Ectodermal cell (in vitro differentiated cells): Measurements from ENCODE around the gene SCAMP1.
A peak's percentile ranks its signal among the peaks of the same experiment; 100 is the strongest.

Experiments
- H3K27ac ChIP-seq: 2 replicates; pipeline ENCODE4 v1.7.0; 2013; ENCODE audit warnings: mild to moderate bottlenecking, low read depth, low read length; ENCODE audit not compliant: insufficient read depth, poor library complexity, severe bottlenecking
- H3K27me3 ChIP-seq: 2 replicates; pipeline ENCODE4 v1.7.0; 2013; ENCODE audit warnings: mild to moderate bottlenecking, low read length; ENCODE audit not compliant: insufficient read depth, control insufficient read depth, poor library complexity, severe bottlenecking
- H3K36me3 ChIP-seq: one replicate; pipeline ENCODE4 v1.7.0; 2013; ENCODE audit warnings: low read length; ENCODE audit not compliant: control insufficient read depth, insufficient read depth
- H3K4me1 ChIP-seq: one replicate; pipeline ENCODE4 v1.7.0; 2013; ENCODE audit warnings: low read length; ENCODE audit not compliant: control insufficient read depth, insufficient read depth
- H3K4me3 ChIP-seq: 2 replicates; pipeline ENCODE4 v1.7.0; 2013; ENCODE audit warnings: low read depth, low read length, control low read depth; ENCODE audit not compliant: insufficient read depth
- H3K9me3 ChIP-seq: 2 replicates; pipeline ENCODE4 v1.7.0; 2013; ENCODE audit warnings: mild to moderate bottlenecking, low read length, moderate library complexity; ENCODE audit not compliant: control insufficient read depth
- WGBS, 2 experiments: methylation state at CpG; one replicate each; pipeline ENCODE4 v1.1.7; 2013; ENCODE audit warnings: missing lambda C conversion rate in 2 of 2; 5-methylcytosine and 5-hydroxymethylcytosine counted together

Gene SCAMP1

DNA sequence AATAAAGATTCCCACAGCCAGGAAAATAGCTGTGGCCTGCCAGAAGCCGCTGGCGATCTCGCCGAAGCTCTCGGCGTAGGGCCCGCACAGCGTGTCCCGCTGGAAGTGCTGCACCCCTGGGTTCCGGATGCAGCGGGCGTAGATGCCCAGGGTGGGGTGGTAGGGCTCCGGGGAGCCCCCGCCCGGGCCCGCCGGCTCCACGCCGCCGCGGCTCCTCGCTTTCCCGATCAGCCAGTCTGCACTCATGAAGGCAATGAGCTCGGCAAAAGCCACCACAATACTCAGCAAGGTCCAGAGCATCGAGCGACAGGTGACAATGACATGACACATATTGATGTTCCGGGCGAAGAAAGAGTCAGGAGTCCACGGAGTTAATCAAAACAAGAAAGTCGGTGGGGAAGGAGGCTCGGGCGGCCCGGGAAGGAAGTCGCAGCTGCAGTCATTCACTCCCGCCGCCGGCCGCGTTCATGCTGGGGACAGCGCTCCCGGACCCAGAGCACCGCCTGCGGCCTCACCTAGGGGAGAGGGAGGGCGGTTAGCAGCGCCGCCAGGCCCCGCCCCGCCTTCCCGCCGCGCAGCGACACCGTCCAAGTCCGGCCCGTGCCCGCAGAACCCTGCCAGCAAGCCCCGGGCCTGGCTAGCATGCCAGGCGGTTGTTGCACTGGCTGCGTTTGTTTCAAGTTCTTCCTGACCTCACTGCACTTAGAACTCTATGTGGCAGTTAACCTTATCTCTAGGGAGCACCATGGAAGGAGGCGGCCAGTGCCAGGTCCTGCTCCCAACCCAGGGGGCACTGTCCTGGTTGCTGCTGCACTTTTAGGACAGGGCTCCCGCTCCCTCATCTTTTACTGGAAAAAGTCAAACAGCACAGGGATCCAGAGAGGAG lies 149.7 kb downstream of the SCAMP1 start:
- H3K4me3 ChIP-seq, result peak overlapping the region; percentile 18
- WGBS, 2 experiments, result 47 to 48% methylated on average over 61 of the region's 61 CpGs
- H3K36me3 ChIP-seq, result no peaks in the 10 kb centered on the region
- no peaks in the 10 kb centered on the region for H3K27me3 ChIP-seq
- H3K27ac ChIP-seq, result no peak overlapping the region
- no peaks in the 10 kb centered on the region for H3K9me3 ChIP-seq
- H3K4me1 ChIP-seq, result peaks cover 42% of the 10 kb centered on the region

DNA sequence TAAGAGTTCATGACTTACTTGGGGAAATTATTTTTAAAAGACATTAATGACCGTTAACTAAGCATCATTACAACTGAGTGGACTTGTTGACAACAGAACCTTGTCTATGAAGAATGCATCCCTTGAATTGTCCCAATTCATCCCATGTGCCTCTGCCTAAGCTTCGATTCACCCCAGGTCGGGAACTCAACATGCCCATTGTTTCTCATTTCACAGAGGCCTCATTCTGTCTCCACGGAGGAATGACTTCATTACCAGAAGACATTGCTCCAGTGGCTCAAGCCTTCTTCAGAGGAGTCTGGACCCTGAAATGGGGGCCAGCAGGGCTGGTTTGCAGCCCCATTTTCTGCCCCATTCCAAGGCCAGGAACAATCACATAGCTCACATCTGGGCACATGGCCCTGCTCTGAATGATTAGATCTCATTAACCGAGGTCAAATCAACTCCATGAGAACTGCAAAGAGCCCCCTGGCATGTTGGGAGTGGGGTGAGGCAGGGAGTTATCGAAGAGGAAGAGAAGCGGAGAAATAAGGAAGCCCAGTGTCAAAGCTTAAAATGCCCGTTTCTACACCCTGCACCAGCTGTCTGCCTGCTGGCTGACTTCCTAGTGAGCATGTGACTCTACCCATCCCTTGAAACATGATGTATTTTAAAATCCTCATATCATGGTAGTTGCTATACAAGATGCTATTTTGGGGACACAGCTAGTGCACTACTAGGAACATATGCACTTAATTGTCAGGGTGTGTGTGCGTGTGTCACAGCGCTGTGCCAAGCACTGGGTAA lies 150.9 kb downstream of the SCAMP1 start:
- Histone ChIP-seq H3K27me3 (no peaks in the 10 kb centered on the region), H3K9me3 (no peaks in the 10 kb centered on the region), H3K27ac (no peak overlapping the region), H3K4me1 (peaks cover 34% of the 10 kb centered on the region), H3K36me3 (no peaks in the 10 kb centered on the region), H3K4me3 (no peak overlapping the region)
- 80 to 82% methylated on average over 10 of the region's 10 CpGs for WGBS, 2 experiments

DNA sequence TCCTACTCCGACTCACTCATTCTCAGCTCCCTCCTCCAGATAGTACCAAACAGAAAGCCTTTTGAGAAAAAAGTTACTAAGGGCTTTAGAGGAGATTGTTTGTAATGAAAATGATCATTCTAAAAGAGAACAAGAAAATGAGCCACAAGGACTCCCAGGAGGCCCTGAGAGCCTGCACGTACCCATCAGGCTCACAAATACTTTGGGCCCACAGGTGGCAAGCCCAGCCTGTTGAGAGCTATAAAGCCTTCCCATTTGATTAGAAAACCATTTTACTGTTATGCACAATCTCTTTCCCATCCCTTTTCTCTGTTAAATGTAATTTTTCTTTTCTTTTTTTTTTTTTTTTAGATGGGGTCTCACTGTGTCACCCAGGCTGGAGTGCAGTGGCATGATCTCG lies 152.0 kb downstream of the SCAMP1 start:
- Histone ChIP-seq H3K9me3 (no peaks in the 10 kb centered on the region), H3K27ac (no peak overlapping the region), H3K4me1 (peaks cover 31% of the 10 kb centered on the region), H3K36me3 (no peaks in the 10 kb centered on the region), H3K27me3 (no peaks in the 10 kb centered on the region), H3K4me3 (no peak overlapping the region)
- WGBS, 2 experiments, result 90 to 97% methylated on average over 2 to 3 of the region's 3 CpGs

DNA sequence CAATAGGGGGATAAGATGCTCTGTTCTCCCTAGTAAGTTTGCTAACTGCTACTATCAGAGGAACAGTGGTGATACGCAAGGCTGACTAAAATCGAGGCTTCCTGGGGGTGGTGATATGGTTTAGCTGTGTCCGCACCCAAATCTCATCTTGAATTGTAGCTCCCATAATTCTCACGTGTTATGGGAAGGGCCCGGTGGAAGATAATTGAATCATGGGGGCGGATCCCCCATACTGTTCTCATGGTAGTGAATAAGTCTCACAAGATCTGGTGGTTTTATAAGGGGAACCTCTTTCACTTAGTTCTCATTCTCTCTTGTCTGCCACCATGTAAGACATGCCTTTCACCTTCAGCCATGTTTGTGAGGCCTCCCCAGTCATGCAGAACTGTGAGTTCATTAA lies 153.0 kb downstream of the SCAMP1 start:
- WGBS, 2 experiments, result 78 to 82% methylated on average over 6 of the region's 6 CpGs
- no peaks in the 10 kb centered on the region for H3K36me3 ChIP-seq

DNA sequence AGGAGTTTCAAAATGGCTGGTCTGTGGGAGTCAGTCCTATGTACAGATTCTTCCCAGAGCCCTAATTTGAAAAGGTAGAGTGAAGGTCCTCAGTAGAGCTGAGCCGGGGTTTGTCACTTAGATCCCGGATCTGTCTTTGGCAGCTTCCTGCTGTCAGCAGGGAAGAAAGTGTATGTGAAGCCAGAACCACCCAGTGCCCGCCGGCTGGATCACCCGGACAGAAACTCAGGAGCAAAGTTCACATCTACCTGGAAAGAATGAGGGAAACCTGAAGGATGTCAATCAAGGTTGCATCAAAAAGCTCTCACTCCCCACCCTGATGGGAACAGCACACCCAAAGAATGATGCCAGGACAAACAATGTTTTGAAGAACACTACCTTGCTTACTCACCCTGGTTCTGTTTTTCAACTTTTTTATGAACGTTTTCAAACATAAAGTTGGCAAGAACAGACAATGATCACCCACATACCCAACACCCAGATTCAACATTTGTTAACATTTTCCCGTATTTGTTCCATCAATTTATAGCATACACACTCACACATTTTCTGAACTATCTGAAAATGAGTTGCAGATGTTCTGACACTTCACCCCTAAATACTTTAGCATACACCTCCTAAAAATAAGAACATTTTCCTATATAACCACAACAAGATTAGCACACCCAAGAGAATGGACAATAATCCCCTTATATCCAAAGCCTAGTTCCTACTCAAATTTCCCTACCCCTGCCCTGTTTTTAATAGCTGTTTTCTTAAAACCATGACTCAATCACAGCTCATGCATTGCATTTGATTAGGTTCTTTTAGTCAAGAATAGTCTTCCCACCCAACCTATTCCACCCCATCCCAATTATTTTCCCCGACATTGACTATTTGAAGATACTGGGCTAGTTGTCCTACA lies 154.3 kb downstream of the SCAMP1 start:
- Histone ChIP-seq H3K27me3 (no peaks in the 10 kb centered on the region), H3K4me1 (peaks cover 19% of the 10 kb centered on the region), H3K27ac (no peak overlapping the region), H3K9me3 (no peaks in the 10 kb centered on the region), H3K36me3 (no peaks in the 10 kb centered on the region), H3K4me3 (no peak overlapping the region)
- WGBS, 2 experiments, result 87% methylated on average over 8 of the region's 8 CpGs

More for the DNA sequence above, 153.0 kb downstream of the SCAMP1 start:
- H3K27me3 ChIP-seq, result no peaks in the 10 kb centered on the region
- no peak overlapping the region for H3K27ac ChIP-seq
- peaks cover 28% of the 10 kb centered on the region for H3K4me1 ChIP-seq
- no peaks in the 10 kb centered on the region for H3K9me3 ChIP-seq
- no peak overlapping the region for H3K4me3 ChIP-seq

DNA sequence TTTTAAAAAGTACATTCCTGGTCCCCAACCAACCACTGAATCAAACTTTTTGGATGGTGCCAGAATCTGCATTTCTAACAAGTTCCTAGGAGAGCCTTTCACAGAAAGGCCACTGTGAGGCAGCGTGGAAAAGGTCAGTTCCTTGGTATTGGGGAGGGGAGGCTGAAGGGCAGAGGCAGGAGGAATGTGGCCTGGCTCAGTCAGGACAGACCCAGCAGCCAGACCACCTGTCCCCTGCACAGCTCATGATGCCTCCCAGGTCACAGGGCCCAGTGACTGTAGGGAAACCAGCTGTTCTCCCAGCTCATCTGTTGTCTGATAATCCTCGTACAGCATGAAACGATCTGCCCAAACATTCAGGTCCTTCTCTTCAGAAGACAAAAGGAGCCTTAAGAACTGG lies 155.3 kb downstream of the SCAMP1 start:
- Histone ChIP-seq H3K27me3 (no peaks in the 10 kb centered on the region), H3K27ac (no peak overlapping the region)
- WGBS, 2 experiments, result 86 to 91% methylated on average over 3 of the region's 3 CpGs

DNA sequence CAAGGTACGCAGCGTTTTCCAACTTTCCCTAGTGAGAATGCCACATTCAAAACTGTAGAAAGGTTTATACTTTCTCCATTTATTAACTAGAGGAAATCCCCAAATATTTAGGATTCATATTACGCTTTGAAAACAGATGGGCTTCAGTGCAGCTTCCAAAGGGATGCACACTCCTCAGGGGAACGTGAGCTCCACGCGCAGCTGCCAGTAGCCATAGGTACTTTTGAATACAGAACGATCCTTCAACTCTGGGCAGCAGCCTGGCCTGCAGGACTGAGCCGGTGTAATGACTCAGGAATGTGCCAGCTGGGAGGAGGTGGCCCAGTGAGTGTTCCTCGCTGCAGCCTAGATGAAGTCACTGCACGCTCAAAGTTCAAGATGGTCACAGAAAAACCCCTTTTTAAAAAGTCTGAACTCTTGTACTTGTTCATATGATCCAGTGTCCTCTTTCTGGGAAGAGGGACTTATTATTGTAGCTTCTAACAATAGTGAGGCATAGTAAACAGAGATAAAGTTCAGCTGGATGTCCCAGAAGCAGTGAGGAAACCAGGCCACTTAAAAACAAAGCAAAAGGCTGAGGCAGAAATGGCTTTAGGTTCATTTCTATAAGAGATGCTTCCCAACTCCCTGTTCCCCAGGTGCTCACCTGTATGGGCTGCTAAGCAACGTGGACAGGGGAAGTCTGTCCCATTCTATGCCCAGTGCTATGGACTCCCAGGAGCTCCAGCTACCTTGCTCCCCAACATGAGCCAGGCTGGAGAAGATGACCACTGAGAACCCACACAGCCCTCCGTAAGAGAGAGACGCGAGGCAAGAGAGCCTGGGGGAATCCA lies 158.2 kb downstream of the SCAMP1 start:
- no peaks in the 10 kb centered on the region for H3K36me3 ChIP-seq
- H3K4me1 ChIP-seq, result no peaks in the 10 kb centered on the region
- H3K4me3 ChIP-seq, result no peak overlapping the region
- H3K27ac ChIP-seq, result no peak overlapping the region
- H3K9me3 ChIP-seq, result no peaks in the 10 kb centered on the region
- no peaks in the 10 kb centered on the region for H3K27me3 ChIP-seq
- WGBS, 2 experiments, result 86 to 87% methylated on average over 14 of the region's 14 CpGs

More for the DNA sequence above, 155.3 kb downstream of the SCAMP1 start:
- H3K4me3 ChIP-seq, result no peak overlapping the region
- no peaks in the 10 kb centered on the region for H3K36me3 ChIP-seq
- H3K9me3 ChIP-seq, result no peaks in the 10 kb centered on the region
- H3K4me1 ChIP-seq, result peaks cover 10% of the 10 kb centered on the region

DNA sequence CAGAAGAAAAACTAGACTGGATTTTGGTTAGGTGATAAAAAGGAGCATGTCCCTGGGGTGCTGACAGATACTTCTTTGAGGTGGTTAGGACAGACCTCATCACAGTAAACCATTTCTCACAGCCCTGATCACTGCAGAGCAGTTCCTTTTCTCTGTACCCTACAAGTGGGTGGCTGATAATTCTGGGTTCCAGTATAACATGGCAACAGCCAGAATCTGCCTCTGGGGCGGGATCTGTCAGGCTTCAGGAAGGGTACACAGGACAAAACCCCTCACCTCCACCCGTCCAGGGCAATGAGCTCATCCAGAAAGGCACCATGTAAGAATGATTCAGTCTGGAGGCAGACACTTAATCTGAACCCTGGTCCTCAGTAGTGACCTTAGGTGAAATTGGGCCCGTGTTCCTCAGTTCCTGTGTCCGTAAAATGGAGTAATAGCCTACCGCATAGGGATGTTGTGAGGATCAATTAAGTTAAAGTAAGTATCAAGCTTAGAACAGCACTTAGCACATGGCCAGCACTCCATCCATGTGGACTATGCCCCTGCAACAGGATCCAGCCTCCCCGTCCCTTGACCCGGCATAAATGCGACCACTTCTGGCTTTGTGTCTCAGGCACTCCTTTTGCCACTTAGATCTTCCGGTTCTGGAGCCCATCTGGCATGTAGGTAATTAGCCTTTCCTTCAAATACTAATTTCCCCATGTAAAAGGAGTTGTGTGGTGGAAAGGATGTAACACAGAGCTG lies 159.0 kb downstream of the SCAMP1 start:
- WGBS, 2 experiments, result 92 to 95% methylated on average over 9 of the region's 9 CpGs
- Histone ChIP-seq H3K36me3 (no peaks in the 10 kb centered on the region), H3K27ac (no peak overlapping the region), H3K4me1 (no peaks in the 10 kb centered on the region), H3K27me3 (no peaks in the 10 kb centered on the region), H3K9me3 (no peaks in the 10 kb centered on the region), H3K4me3 (no peak overlapping the region)

DNA sequence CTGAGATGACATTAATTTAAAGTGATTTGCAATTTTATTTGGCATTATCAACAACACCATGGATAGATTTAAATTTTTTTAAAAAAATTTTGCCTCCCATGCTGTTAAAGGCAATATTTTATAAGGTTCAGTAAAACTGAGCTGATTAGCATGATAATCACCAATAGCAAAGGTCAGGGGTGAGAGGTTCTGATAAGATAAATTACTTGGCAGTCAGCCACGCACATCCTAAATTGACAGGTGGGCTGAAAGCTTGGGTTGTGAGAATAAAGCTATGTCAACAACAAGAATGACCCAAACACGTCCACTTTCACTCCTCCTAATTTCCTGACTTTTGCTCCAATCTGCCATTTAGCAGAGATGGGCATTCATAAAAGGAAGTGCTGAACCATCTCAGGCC lies 161.0 kb downstream of the SCAMP1 start:
- no peaks in the 10 kb centered on the region for H3K36me3 ChIP-seq
- H3K9me3 ChIP-seq, result no peaks in the 10 kb centered on the region
- WGBS, 2 experiments, result 75 to 78% methylated on average over 1 to 2 of the region's 2 CpGs
- H3K4me1 ChIP-seq, result no peaks in the 10 kb centered on the region
- no peak overlapping the region for H3K4me3 ChIP-seq
- no peaks in the 10 kb centered on the region for H3K27me3 ChIP-seq
- no peak overlapping the region for H3K27ac ChIP-seq
